DOHH2 (cell line): ENCODE results near the gene CFAP77.

ENCODE experiments used
- H3F3A ChIP-seq: fragments of 200-600 bp; sonication (generic), shearing (Covaris generic); 2 replicates; pipeline ENCODE4 v1.6.0; 2016; ENCODE audit warnings: antibody characterized with exemption, mild to moderate bottlenecking; ENCODE audit not compliant: control insufficient read depth, insufficient read depth
- H3K27ac ChIP-seq: fragments of 200-600 bp; sonication (generic); 2 replicates; pipeline ENCODE4 v1.5.1; 2014; ENCODE audit warnings: low read depth, mild to moderate bottlenecking, low read length, moderate library complexity
- H3K27me3 ChIP-seq: fragments of 200-600 bp; sonication (generic); 2 replicates; pipeline ENCODE4 v1.6.1; 2014; ENCODE audit warnings: mild to moderate bottlenecking, low read length, mixed read lengths; ENCODE audit not compliant: control insufficient read depth
- H3K36me3 ChIP-seq: fragments of 200-600 bp; sonication (generic); 2 replicates; pipeline ENCODE4 v1.6.1; 2014; ENCODE audit warnings: mild to moderate bottlenecking, low read length, moderate library complexity, mixed read lengths; ENCODE audit not compliant: control insufficient read depth
- H3K4me1 ChIP-seq: fragments of 200-600 bp; sonication (generic); 2 replicates; pipeline ENCODE4 v1.6.1; 2014; ENCODE audit warnings: mild to moderate bottlenecking, low read length, mixed read lengths; ENCODE audit not compliant: control insufficient read depth
- H3K4me2 ChIP-seq: fragments of 200-600 bp; sonication (generic); 2 replicates; pipeline ENCODE4 v1.6.0; 2014; ENCODE audit warnings: mild to moderate bottlenecking, low read length, moderate library complexity
- H3K4me3 ChIP-seq: fragments of 200-600 bp; sonication (generic); 2 replicates; pipeline ENCODE4 v1.5.1; 2014; ENCODE audit warnings: mild to moderate bottlenecking, low read length, mixed read lengths
- H3K79me2 ChIP-seq: fragments of 200-600 bp; sonication (generic); 2 replicates; pipeline ENCODE4 v1.6.1; 2014; ENCODE audit warnings: mild to moderate bottlenecking, low read length, mixed read lengths; ENCODE audit not compliant: control insufficient read depth
- H3K9me2 ChIP-seq: fragments of 200-600 bp; sonication (generic); replicated peaks from 2 replicates; pipeline ENCODE4 v1.6.1; 2014; ENCODE audit warnings: mild to moderate bottlenecking, low read length, mixed read lengths; ENCODE audit not compliant: control insufficient read depth
- H3K9me3 ChIP-seq: fragments of 200-600 bp; sonication (generic); 2 replicates; pipeline ENCODE4 v1.6.1; 2014; ENCODE audit warnings: antibody characterized with exemption, low read length, mixed read lengths; ENCODE audit not compliant: control insufficient read depth, insufficient read depth
- H4K20me1 ChIP-seq: fragments of 200-600 bp; sonication (generic); 2 replicates; pipeline ENCODE4 v1.6.0; 2014; ENCODE audit warnings: low read depth, mild to moderate bottlenecking, antibody characterized with exemption, low read length, moderate library complexity; ENCODE audit not compliant: control insufficient read depth, insufficient read depth
- EZH2phosphoT487 ChIP-seq: fragments of 200-600 bp; sonication (generic); IDR thresholded peaks from 2 replicates; pipeline ENCODE4 v1.6.1; 2017; ENCODE audit warnings: borderline replicate concordance, mild to moderate bottlenecking, antibody characterized with exemption, low read length, moderate library complexity, mixed read lengths
- TF ChIP-seq, protein P1 (sequence below): fragments of 200-600 bp; sonication (generic); IDR thresholded peaks from one replicate; pipeline ENCODE4 v1.5.1; 2014; ENCODE audit warnings: antibody characterized with exemption, mild to moderate bottlenecking, low read depth, low read length; ENCODE audit not compliant: poor library complexity, severe bottlenecking

The CFAP77 gene

DNA sequence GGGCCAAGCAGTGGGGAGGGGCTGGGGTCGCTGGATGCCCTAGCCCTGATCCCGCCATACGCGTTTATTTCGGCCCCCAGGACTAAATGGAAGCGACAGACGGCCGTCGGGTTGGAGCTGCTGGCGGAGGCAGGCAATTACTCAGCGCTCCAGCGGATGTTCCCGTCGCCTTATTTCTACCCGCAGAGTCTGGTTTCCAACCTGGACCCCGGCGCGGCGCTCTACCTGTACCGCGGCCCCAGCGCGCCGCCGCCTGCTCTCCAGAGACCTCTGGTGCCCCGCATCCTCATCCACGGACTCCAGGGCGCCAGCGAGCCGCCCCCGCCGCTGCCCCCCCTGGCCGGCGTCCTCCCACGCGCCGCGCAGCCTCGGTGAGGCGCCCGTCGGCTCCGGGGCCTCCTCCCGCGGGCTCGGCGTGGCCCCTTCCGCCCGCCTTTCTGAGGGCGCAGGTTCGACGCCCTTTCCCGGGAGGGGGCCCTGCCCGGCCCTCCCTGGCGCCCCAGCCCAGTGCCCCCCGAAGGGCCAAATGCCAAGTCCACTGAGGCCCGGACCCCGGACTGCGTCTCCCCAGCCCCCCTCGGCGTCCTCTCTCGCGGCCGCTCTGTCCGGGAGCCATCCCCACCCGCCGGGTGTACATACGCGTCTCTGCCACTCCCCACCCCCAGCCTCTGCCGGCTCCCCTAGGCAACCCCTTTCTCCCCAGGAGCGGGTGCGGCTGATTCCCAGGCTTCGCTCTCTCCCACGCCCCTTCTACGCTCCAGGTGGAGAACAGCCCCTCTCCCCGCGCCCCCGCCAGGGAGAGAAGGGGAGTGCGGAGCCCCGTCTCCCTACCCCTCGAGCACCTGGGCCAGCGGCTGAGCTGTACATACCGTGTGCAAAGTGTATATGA lies 179.4 kb downstream of the CFAP77 start:
- TF ChIP-seq, protein P1, sequence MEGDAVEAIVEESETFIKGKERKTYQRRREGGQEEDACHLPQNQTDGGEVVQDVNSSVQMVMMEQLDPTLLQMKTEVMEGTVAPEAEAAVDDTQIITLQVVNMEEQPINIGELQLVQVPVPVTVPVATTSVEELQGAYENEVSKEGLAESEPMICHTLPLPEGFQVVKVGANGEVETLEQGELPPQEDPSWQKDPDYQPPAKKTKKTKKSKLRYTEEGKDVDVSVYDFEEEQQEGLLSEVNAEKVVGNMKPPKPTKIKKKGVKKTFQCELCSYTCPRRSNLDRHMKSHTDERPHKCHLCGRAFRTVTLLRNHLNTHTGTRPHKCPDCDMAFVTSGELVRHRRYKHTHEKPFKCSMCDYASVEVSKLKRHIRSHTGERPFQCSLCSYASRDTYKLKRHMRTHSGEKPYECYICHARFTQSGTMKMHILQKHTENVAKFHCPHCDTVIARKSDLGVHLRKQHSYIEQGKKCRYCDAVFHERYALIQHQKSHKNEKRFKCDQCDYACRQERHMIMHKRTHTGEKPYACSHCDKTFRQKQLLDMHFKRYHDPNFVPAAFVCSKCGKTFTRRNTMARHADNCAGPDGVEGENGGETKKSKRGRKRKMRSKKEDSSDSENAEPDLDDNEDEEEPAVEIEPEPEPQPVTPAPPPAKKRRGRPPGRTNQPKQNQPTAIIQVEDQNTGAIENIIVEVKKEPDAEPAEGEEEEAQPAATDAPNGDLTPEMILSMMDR, result no peak
- no peak for TF ChIP-seq EZH2phosphoT487
- H3K4me1 ChIP-seq, result no peaks in the 10 kb centered on the region
- H3K9me3 ChIP-seq, result no peaks in the 10 kb centered on the region
- no peaks in the 10 kb centered on the region for H3F3A ChIP-seq
- H3K36me3 ChIP-seq, result 0 out of 2 replicates have a peak, but pooled peaks cover 3% of the 10 kb centered on the region
- H3K4me3 ChIP-seq, result no peak overlapping the region
- H3K9me2 ChIP-seq, result no peaks in the 10 kb centered on the region
- no peak overlapping the region for H3K4me2 ChIP-seq
- H3K27me3 ChIP-seq, result peaks cover 18% of the 10 kb centered on the region
- H4K20me1 ChIP-seq, result no peaks in the 10 kb centered on the region
- H3K27ac ChIP-seq, result no peak overlapping the region
- no peaks in the 10 kb centered on the region for H3K79me2 ChIP-seq

DNA sequence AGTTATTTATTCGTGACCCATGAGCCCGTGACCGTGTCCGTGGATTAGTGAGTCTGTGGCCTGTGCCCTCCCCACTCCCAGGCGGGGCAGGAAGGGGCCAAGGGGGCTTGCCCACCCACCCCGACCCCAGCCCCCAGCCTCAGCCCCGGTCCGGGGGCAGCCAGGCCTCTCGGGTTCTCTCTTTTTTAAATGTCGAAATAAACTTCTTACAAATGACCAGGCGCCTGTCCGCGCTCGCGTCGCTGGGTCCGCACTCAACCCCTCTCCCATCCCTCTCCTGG lies 180.0 kb downstream of the CFAP77 start:
- no peaks in the 10 kb centered on the region for H3K9me3 ChIP-seq
- no peak for TF ChIP-seq EZH2phosphoT487
- TF ChIP-seq, protein P1, result no peak
- H3K79me2 ChIP-seq, result no peaks in the 10 kb centered on the region
- H3K4me3 ChIP-seq, result no peak overlapping the region
- no peak overlapping the region for H3K27ac ChIP-seq
- H3K4me2 ChIP-seq, result no peak overlapping the region
- peaks cover 6% of the 10 kb centered on the region; the same call in 1 of the 2 replicates for H3K36me3 ChIP-seq
- no peaks in the 10 kb centered on the region for H3F3A ChIP-seq
- H3K4me1 ChIP-seq, result no peaks in the 10 kb centered on the region
- no peaks in the 10 kb centered on the region for H3K9me2 ChIP-seq
- H4K20me1 ChIP-seq, result no peaks in the 10 kb centered on the region
- H3K27me3 ChIP-seq, result peaks cover 14% of the 10 kb centered on the region

DNA sequence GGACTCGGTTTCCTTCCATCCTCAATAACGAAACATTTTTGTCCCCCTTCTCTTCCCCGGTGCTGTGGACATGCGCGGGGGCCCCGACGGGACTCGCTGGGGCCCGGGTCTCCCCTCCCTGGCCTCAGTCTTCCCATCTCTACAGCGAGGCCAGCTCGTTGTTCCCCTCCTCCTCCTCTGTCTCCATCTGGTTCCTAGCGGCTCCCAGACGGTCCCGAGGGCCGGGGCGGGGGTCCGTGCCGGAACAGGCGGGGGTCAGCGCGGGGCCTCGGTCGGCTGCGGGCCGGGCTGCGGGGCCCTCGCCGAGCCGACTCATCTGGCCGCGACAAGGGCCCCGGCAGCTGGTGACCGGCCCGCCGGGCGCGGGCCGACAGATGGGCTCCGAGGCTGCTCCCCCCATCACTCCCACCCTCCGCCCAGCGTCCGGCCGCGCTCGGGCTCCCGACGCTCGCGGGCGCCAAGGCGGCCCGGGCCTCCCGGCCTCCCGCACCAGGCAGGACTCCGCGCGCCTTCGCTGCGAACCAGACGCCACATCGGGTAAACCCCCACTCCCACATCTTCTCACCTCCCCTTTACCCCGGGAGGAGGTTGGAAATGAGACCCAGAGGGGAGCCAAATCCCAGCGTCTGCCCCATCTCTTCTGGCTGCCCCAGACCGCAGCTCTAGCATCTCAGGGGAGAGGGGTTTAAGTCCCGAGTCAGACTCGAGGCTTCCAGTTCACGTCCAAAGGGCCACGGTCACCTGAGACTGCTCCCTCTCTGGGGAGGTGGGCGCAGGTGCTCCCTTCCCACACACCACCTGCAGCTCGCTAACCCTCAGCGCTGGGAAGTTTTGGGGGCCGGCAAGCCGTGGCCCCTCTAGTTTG lies 180.5 kb downstream of the CFAP77 start:
- peaks cover 13% of the 10 kb centered on the region for H3K27me3 ChIP-seq
- TF ChIP-seq EZH2phosphoT487, result no peak
- TF ChIP-seq, protein P1, result no peak

More for the DNA sequence above, 180.5 kb downstream of the CFAP77 start:
- H4K20me1 ChIP-seq, result no peaks in the 10 kb centered on the region
- H3K36me3 ChIP-seq, result peaks cover 11% of the 10 kb centered on the region; the same call in 1 of the 2 replicates
- no peak overlapping the region for H3K4me3 ChIP-seq
- no peaks in the 10 kb centered on the region for H3K9me3 ChIP-seq
- no peaks in the 10 kb centered on the region for H3K79me2 ChIP-seq
- H3K4me2 ChIP-seq, result no peak overlapping the region
- H3K9me2 ChIP-seq, result no peaks in the 10 kb centered on the region
- no peaks in the 10 kb centered on the region for H3F3A ChIP-seq
- H3K27ac ChIP-seq, result no peak overlapping the region
- no peaks in the 10 kb centered on the region for H3K4me1 ChIP-seq
